ENCODE measurements around the gene STK10.
A peak's percentile ranks its signal among the peaks of the same experiment; 100 is the strongest.
"Not testable (repeated sequence)": the region's sequence is repeated elsewhere in the genome, so short reads cannot be mapped to it uniquely, and the experiment has no call there.

The STK10 gene

GRCh38 chr5:172188033-172188892 lies at the start of gene STK10:
Gene STK10 (minus strand): TSS chr5:172188224. CDS start chr5:172188042, 182 bp downstream.
- peak; percentile 89 for DNase-seq (ENCODE audit: low spot score)

GRCh38 chr5:172235827-172236736 lies 48.1 kb upstream of the STK10 start:
- DNase-seq (ENCODE audit: low spot score) = peak; percentile 52

- DNase-seq (ENCODE audit: low spot score) = no peak
These were observed 47.2 kb upstream of the STK10 start for GRCh38 chr5:172235132-172235780.

GRCh38 chr5:172234031-172234430 lies 46.0 kb upstream of the STK10 start:
- no peak for DNase-seq (ENCODE audit: low spot score)

- no peak for DNase-seq (ENCODE audit: low spot score)
These were observed 41.9 kb upstream of the STK10 start for GRCh38 chr5:172229904-172230303.

- DNase-seq (ENCODE audit: low spot score) = no peak
These were observed 37.0 kb upstream of the STK10 start for GRCh38 chr5:172224996-172225395.

GRCh38 chr5:172223901-172224873 lies 36.2 kb upstream of the STK10 start:
- peak; percentile 32 for DNase-seq (ENCODE audit: low spot score)

GRCh38 chr5:172219296-172219695 lies 31.3 kb upstream of the STK10 start:
- no peak for DNase-seq (ENCODE audit: low spot score)

- no peak for DNase-seq (ENCODE audit: low spot score)
These were observed 28.3 kb upstream of the STK10 start for GRCh38 chr5:172216345-172216744.

GRCh38 chr5:172213126-172213525 lies 25.1 kb upstream of the STK10 start:
- no peak for DNase-seq (ENCODE audit: low spot score)

- DNase-seq (ENCODE audit: low spot score) = no peak
These were observed 23.7 kb upstream of the STK10 start for GRCh38 chr5:172211676-172212075.

- no peak for DNase-seq (ENCODE audit: low spot score)
These were observed 21.7 kb upstream of the STK10 start for GRCh38 chr5:172209714-172210113.

GRCh38 chr5:172207511-172207910 lies 19.5 kb upstream of the STK10 start:
- no peak for DNase-seq (ENCODE audit: low spot score)

GRCh38 chr5:172205984-172206383 lies 18.0 kb upstream of the STK10 start:
- DNase-seq (ENCODE audit: low spot score) = not testable (repeated sequence)

GRCh38 chr5:172200476-172200875 lies 12.5 kb upstream of the STK10 start:
- no peak for DNase-seq (ENCODE audit: low spot score)

- no peak for DNase-seq (ENCODE audit: low spot score)
These were observed 11.4 kb upstream of the STK10 start for GRCh38 chr5:172199446-172199845.

- DNase-seq (ENCODE audit: low spot score) = not testable (repeated sequence)
These were observed 9.8 kb upstream of the STK10 start for GRCh38 chr5:172197775-172198174.

GRCh38 chr5:172194985-172195774 lies 7.2 kb upstream of the STK10 start:
- DNase-seq (ENCODE audit: low spot score) = no peak

GRCh38 chr5:172193872-172194271 lies 5.8 kb upstream of the STK10 start, which contains the start of gene EFCAB9:
Gene EFCAB9 (plus strand): TSS chr5:172194172. CDS start chr5:172194173, 1 bp downstream.
- DNase-seq (ENCODE audit: low spot score) = no peak

- DNase-seq (ENCODE audit: low spot score) = no peak
These were observed 1.8 kb upstream of the STK10 start for GRCh38 chr5:172189693-172190296.

Data from putamen (tissue), 1 donor.